Caco-2 (cell line): ENCODE measurements around the gene NPAS3. TPM values are rescaled to one million over a fixed set of nuclear protein-coding genes. Genes with fewer than 3 reads are reported as not detected.
A peak's percentile ranks its signal among the peaks of the same experiment; 100 is the strongest.

Experiments
- Bru-seq: library from RNA; stranded (reverse); fragments of 400-500 nt; gene quantifications from one replicate; lab custom pipeline; 2021; lab: Mats Ljungman, UMichigan
- BruChase-seq, 2 experiments: library from RNA; stranded (reverse); fragments of 400-500 nt; gene quantifications; one replicate each; lab custom pipeline; 2021; lab: Mats Ljungman, UMichigan
- BruUV-seq: library from RNA; stranded (reverse); fragments of 400-500 nt; replicated peaks from 2 replicates; lab custom pipeline; 2021; lab: Mats Ljungman, UMichigan
- CTCF ChIA-PET: fragments of 300-600 bp; sonication (Branson Sonifier 250); formaldehyde crosslinking; loops from one replicate; lab custom pipeline; 2022; ENCODE audit warnings: antibody characterized with exemption; lab: Charles Lee
- POLR2A ChIA-PET: fragments of 300-600 bp; sonication (Branson Sonifier 250); formaldehyde crosslinking; loops from one replicate; lab custom pipeline; 2022; ENCODE audit warnings: antibody characterized with exemption; lab: Charles Lee
- DNase-seq, 2 experiments: peaks; one replicate each; pipeline versions ENCODE4 v3.0.0 to v3.0.0-alpha.2; 2020 to 2022
- H3K27me3 ChIP-seq: replicated peaks from 2 replicates; pipeline ENCODE4 v1.6.0; 2011; ENCODE audit warnings: low read length; ENCODE audit not compliant: control insufficient read depth, insufficient read depth
- H3K36me3 ChIP-seq: 2 replicates; pipeline ENCODE4 v1.5.1; 2011; ENCODE audit warnings: low read length; ENCODE audit not compliant: control insufficient read depth, insufficient read depth
- H3K4me1 ChIP-seq: fragments of 250-450 bp; sonication (Bioruptor Pico); 2 replicates; pipeline ENCODE4 v1.5.1; 2020; ENCODE audit warnings: mild to moderate bottlenecking
- H3K4me3 ChIP-seq: 2 replicates; pipeline ENCODE4 v1.5.1; 2011; ENCODE audit warnings: low read depth, mild to moderate bottlenecking, control low read depth, low read length
- H3K9me3 ChIP-seq: fragments of 250-450 bp; sonication (Bioruptor Pico); 2 replicates; pipeline ENCODE4 v1.5.1; 2020; ENCODE audit warnings: mild to moderate bottlenecking, moderate library complexity
- H3K27ac Mint-ChIP-seq: one replicate; pipeline ENCODE4 v1.8.0; 2022; ENCODE audit warnings: mixed read lengths; ENCODE audit not compliant: unreplicated experiment
- H3K27me3 Mint-ChIP-seq: one replicate; pipeline ENCODE4 v1.8.0; 2022; ENCODE audit warnings: mixed read lengths; ENCODE audit not compliant: insufficient read depth, unreplicated experiment
- H3K36me3 Mint-ChIP-seq: one replicate; pipeline ENCODE4 v1.8.0; 2022; ENCODE audit warnings: mild to moderate bottlenecking, mixed read lengths; ENCODE audit not compliant: insufficient read depth, unreplicated experiment
- H3K4me1 Mint-ChIP-seq: one replicate; pipeline ENCODE4 v1.8.0; 2022; ENCODE audit warnings: low read depth, mixed read lengths; ENCODE audit not compliant: unreplicated experiment
- H3K4me3 Mint-ChIP-seq: one replicate; pipeline ENCODE4 v1.8.0; 2022; ENCODE audit warnings: mild to moderate bottlenecking, moderate library complexity, mixed read lengths; ENCODE audit not compliant: unreplicated experiment
- H3K9me3 Mint-ChIP-seq: one replicate; pipeline ENCODE4 v1.8.0; 2022; ENCODE audit warnings: mixed read lengths; ENCODE audit not compliant: unreplicated experiment
- intact Hi-C: fragments of 100-400 bp; cut with micrococcal nuclease; formaldehyde crosslinking; loops from one replicate; pipeline ENCODE4 v1.10.0; 2022; ENCODE audit not compliant: unreplicated experiment
- long read RNA-seq: library from polyadenylated mRNA; stranded (forward); transcript quantifications from one replicate; pipeline ENCODE4 v2.0.0, GENCODE V29; 2022
- total RNA-seq: library from RNA; stranded (reverse); gene quantifications from 2 replicates; pipeline ENCODE4 v1.2.3, GENCODE V29; 2022
- TF ChIP-seq, protein P1 (sequence below), 2 experiments: fragments of 200-600 bp in 1 of 2; IDR thresholded peaks; 1 replicate in 1 of 2; 2 replicates in 1 of 2; pipeline versions ENCODE4 v1.5.1 to v1.8.0; 2011 to 2022; ENCODE audit warnings: antibody characterized with exemption in 1 of 2, control low read depth in 1 of 2, inconsistent platforms in 1 of 2, low read depth in 1 of 2, low read length in 1 of 2, mild to moderate bottlenecking in 1 of 2, moderate library complexity in 1 of 2; ENCODE audit not compliant: insufficient read depth in 1 of 2, severe bottlenecking in 1 of 2, unreplicated experiment in 1 of 2

NPAS3 gene
- total RNA-seq = not detected in 2 replicates
- Bru-seq, nascent RNA = percentile 4 among the genes with signal in this experiment
- percentile 5 among the genes with signal in this experiment for BruChase-seq, experiment 1, labeled RNA remaining after a 2-hour chase
- percentile 2 among the genes with signal in this experiment for BruChase-seq, experiment 2, labeled RNA remaining after a 6-hour chase
- long read RNA-seq = 0 reads

DNA sequence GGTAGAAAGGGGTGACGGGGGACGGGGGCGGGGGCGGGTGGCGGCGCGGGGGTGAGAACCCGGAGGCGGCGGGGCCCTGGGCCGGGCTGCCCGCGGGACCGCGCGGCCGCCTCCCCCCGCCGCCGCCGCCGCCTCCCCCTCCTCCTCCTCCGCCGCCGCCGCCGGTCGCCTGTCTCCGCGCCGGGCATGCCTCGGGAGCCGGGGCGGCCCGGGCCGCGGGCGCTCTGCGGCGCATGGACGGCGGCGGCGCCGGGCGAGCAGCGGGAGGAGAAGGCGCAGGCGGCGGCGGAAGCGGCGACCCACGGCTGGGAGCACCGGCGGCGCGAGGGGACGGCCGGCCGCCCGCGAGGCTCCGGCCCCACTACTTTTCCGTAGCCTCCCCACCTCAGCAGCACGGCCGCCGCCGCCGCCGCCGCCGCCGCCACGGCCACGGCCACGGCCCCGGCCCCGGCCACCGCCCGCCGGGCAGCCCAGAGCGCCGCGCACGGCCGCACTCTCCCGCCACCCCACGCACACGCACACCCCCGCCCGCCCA, at the start of gene NPAS3:
NPAS3 (plus strand) TSS at position 161 of the 535 bp plus-strand sequence.
- CTCF ChIA-PET = interaction anchor here (0.6 kb wide), 1 partner anchor 227 kb away, joined by 3 read pairs; no protein-coding TSS in a partner anchor
- POLR2A ChIA-PET = no interaction called here
- H3K4me1 Mint-ChIP-seq = peaks cover 18% of the 10 kb centered on the region
- H3K27ac Mint-ChIP-seq = no peak within 1 kb of the TSS
- H3K4me3 Mint-ChIP-seq = peak within 1 kb of the TSS; percentile 86
- Histone ChIP-seq H3K4me1 (no peaks in the 10 kb centered on the region), H3K4me3 (peak within 1 kb of the TSS; percentile 40), H3K9me3 (no peaks in the 10 kb centered on the region), H3K27me3 (peaks cover 9% of the 10 kb centered on the region), H3K36me3 (no peaks in the 10 kb centered on the region)
- H3K27me3 Mint-ChIP-seq = peaks cover 42% of the 10 kb centered on the region
- BruUV-seq = no TSS peak
- DNase-seq = peak in 1 of 2 experiments; percentile 8
- no peaks in the 10 kb centered on the region for H3K36me3 Mint-ChIP-seq
- no peaks in the 10 kb centered on the region for H3K9me3 Mint-ChIP-seq
- intact Hi-C loops = loop anchor here (10.0 kb wide), 1 partner anchor 224 kb away; no protein-coding TSS in a partner anchor
- TF ChIP-seq, protein P1, sequence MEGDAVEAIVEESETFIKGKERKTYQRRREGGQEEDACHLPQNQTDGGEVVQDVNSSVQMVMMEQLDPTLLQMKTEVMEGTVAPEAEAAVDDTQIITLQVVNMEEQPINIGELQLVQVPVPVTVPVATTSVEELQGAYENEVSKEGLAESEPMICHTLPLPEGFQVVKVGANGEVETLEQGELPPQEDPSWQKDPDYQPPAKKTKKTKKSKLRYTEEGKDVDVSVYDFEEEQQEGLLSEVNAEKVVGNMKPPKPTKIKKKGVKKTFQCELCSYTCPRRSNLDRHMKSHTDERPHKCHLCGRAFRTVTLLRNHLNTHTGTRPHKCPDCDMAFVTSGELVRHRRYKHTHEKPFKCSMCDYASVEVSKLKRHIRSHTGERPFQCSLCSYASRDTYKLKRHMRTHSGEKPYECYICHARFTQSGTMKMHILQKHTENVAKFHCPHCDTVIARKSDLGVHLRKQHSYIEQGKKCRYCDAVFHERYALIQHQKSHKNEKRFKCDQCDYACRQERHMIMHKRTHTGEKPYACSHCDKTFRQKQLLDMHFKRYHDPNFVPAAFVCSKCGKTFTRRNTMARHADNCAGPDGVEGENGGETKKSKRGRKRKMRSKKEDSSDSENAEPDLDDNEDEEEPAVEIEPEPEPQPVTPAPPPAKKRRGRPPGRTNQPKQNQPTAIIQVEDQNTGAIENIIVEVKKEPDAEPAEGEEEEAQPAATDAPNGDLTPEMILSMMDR (IDR thresholded peaks at IDR 0.05; ENCODE audit: insufficient read depth in 1 of 2, low read depth in 1 of 2, low read length in 1 of 2, severe bottlenecking in 1 of 2, unreplicated experiment in 1 of 2) = no peak

DNA sequence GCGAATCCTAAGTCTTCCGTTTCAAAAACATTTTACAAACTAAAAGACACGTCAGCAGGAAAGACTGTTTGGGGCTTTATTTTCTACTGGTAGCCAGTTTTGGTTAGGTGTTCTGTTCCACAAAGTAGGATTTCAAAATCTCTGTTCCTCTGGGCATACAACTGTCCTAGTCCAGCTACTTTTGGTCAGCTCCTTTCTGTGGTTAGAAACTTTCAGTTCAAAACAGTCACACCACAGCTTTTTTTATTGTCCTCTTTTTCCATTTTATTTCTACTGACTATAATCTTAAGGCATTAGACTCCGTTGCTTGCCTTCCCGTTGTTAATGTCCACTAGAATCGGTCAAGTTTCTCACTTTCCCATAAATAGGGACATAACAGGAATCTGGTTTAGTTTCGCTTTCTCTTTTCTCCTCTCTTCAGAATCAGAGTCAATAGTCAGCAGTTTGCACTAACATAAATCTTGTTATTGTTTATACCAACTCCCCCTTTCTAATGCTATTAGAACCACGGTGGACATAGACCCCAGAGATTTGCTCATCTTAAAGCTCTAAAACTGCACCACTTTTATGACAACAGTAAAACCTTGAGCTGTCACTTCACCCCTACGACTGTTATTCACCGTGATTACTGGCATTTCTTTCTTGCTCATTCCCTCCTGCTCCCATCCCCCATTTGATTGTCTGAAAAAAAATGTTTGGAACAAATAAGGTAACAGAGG, 41.5 kb upstream of the NPAS3 start:
- POLR2A ChIA-PET = no interaction called here

DNA sequence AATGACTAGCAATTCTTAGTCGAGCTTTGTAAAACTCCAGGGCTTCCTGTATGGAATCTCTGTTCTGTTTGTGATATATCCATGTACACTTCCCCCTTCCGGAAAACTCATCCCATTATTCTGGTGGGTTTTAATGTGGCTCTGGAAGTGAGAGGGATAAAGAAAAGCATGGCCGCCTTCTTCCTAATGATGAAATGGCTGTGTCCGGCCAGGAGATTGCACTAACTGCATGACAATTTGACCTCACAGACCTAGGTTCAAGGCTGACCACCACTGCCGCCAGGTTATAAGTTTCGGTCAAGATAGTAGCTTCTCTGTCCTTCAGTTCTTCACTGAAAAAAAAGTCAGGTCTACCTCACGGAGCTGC, 41.0 kb upstream of the NPAS3 start:
- Histone ChIP-seq H3K4me1 (no peaks in the 10 kb centered on the region), H3K4me3 (no peak overlapping the region), H3K9me3 (no peaks in the 10 kb centered on the region), H3K36me3 (no peaks in the 10 kb centered on the region), H3K27me3 (no peaks in the 10 kb centered on the region)
- H3K27me3 Mint-ChIP-seq = peaks cover 4% of the 10 kb centered on the region
- no peaks in the 10 kb centered on the region for H3K36me3 Mint-ChIP-seq
- no TSS peak for BruUV-seq
- POLR2A ChIA-PET = no interaction called here
- H3K4me3 Mint-ChIP-seq = peak overlapping the region; percentile 46
- H3K27ac Mint-ChIP-seq = no peak overlapping the region
- TF ChIP-seq, protein P1 (IDR thresholded peaks at IDR 0.05; ENCODE audit: insufficient read depth in 1 of 2, low read depth in 1 of 2, low read length in 1 of 2, severe bottlenecking in 1 of 2, unreplicated experiment in 1 of 2) = no peak
- no peaks in the 10 kb centered on the region for H3K4me1 Mint-ChIP-seq
- H3K9me3 Mint-ChIP-seq = no peaks in the 10 kb centered on the region
- intact Hi-C loops = no loop called here
- CTCF ChIA-PET = no interaction called here
- no peak for DNase-seq

More for the DNA sequence above, 41.5 kb upstream of the NPAS3 start:
- Mint-ChIP-seq H3K9me3 (no peaks in the 10 kb centered on the region), H3K27me3 (peaks cover 7% of the 10 kb centered on the region), H3K4me1 (no peaks in the 10 kb centered on the region), H3K4me3 (peak overlapping the region; percentile 46), H3K27ac (no peak overlapping the region), H3K36me3 (no peaks in the 10 kb centered on the region)
- no TSS peak for BruUV-seq
- Histone ChIP-seq H3K4me1 (no peaks in the 10 kb centered on the region), H3K9me3 (no peaks in the 10 kb centered on the region), H3K27me3 (no peaks in the 10 kb centered on the region), H3K4me3 (no peak overlapping the region), H3K36me3 (no peaks in the 10 kb centered on the region)
- CTCF ChIA-PET = no interaction called here
- TF ChIP-seq, protein P1 (IDR thresholded peaks at IDR 0.05; ENCODE audit: insufficient read depth in 1 of 2, low read depth in 1 of 2, low read length in 1 of 2, severe bottlenecking in 1 of 2, unreplicated experiment in 1 of 2) = no peak
- intact Hi-C loops = no loop called here
- DNase-seq = no peak
